H1 (cell line): ENCODE measurements around the gene TRIM45. TPM values are rescaled to one million over a fixed set of nuclear protein-coding genes. Genes with fewer than 3 reads are reported as not detected.

Experiments used
- CBX8 ChIP-seq: fragments of 300-800, 300-1000 bp; sonication (generic); IDR thresholded peaks from 2 replicates; pipeline ENCODE4 v1.7.1; 2016; ENCODE audit warnings: low read depth, low read length, borderline replicate concordance
- CREB1 ChIP-seq: IDR thresholded peaks from 2 replicates; pipeline ENCODE4 v1.6.1; 2012; ENCODE audit warnings: inconsistent platforms
- EP300 ChIP-seq, 2 experiments: IDR thresholded peaks; 1 replicate in 1 of 2; 2 replicates in 1 of 2; pipeline ENCODE4 v1.6.1; 2011 to 2012; ENCODE audit warnings: low read depth in 2 of 2, low read length in 2 of 2, mild to moderate bottlenecking in 2 of 2, borderline replicate concordance in 1 of 2, inconsistent platforms in 1 of 2, moderate library complexity in 1 of 2
- FOSL1 ChIP-seq: IDR thresholded peaks from 2 replicates; pipeline ENCODE4 v1.6.1; 2011; ENCODE audit warnings: mild to moderate bottlenecking, low read depth, low read length, moderate library complexity; ENCODE audit not compliant: insufficient read depth
- HDAC2 ChIP-seq, 2 experiments: fragments of 300-600 bp in 1 of 2; sonication (generic) in 1 of 2; IDR thresholded peaks; 2 replicates each; pipeline ENCODE4 v1.6.1; 2011 to 2012; ENCODE audit warnings: low read depth in 2 of 2, low read length in 2 of 2, mild to moderate bottlenecking in 2 of 2, moderate library complexity in 2 of 2, borderline replicate concordance in 1 of 2, inconsistent platforms in 1 of 2
- NRF1 ChIP-seq: IDR thresholded peaks from 2 replicates; pipeline ENCODE4 v1.6.1; 2011; ENCODE audit warnings: mild to moderate bottlenecking, low read depth, low read length, improper control_type of control experiment
- POLR2A ChIP-seq, 2 experiments: IDR thresholded peaks; 1 replicate in 1 of 2; 2 replicates in 1 of 2; pipeline ENCODE4 v1.6.1; 2011; ENCODE audit warnings: low read depth in 2 of 2, low read length in 2 of 2, mild to moderate bottlenecking in 2 of 2; ENCODE audit errors: control extremely low read depth in 1 of 2
- POLR2AphosphoS5 ChIP-seq: IDR thresholded peaks from 2 replicates; pipeline ENCODE4 v1.6.1; 2011; ENCODE audit warnings: low read depth, low read length
- POU5F1 ChIP-seq: IDR thresholded peaks from 2 replicates; pipeline ENCODE4 v1.6.1; 2011; ENCODE audit warnings: low read depth, mild to moderate bottlenecking, low read length, moderate library complexity
- RAD21 ChIP-seq, 2 experiments: IDR thresholded peaks in 1 of 2; conservative IDR thresholded peaks in 1 of 2; 2 replicates each; pipeline ENCODE4 v1.6.1; 2011; ENCODE audit warnings: low read depth in 2 of 2, low read length in 2 of 2, improper control_type of control experiment in 1 of 2, inconsistent platforms in 1 of 2, mild to moderate bottlenecking in 1 of 2, moderate library complexity in 1 of 2
- RBBP5 ChIP-seq: IDR thresholded peaks from 2 replicates; pipeline ENCODE4 v1.7.1; 2012; ENCODE audit warnings: low read depth, mild to moderate bottlenecking, inconsistent platforms, low read length, moderate library complexity, borderline replicate concordance
- SP1 ChIP-seq: IDR thresholded peaks from 2 replicates; pipeline ENCODE4 v1.6.1; 2011; ENCODE audit warnings: low read depth, low read length
- SP2 ChIP-seq: IDR thresholded peaks from 2 replicates; pipeline ENCODE4 v1.6.1; 2012; ENCODE audit warnings: mild to moderate bottlenecking, low read length, inconsistent platforms
- TBP ChIP-seq: IDR thresholded peaks from 2 replicates; pipeline ENCODE4 v1.6.1; 2011; ENCODE audit warnings: low read depth, low read length, improper control_type of control experiment
- TCF12 ChIP-seq: IDR thresholded peaks from 2 replicates; pipeline ENCODE4 v1.6.1; 2011; ENCODE audit warnings: low read depth, mild to moderate bottlenecking, low read length
- TEAD4 ChIP-seq: IDR thresholded peaks from 2 replicates; pipeline ENCODE4 v1.6.1; 2012; ENCODE audit warnings: low read depth, low read length, inconsistent platforms, mixed read lengths
- polyA plus RNA-seq, 7 experiments: library from polyadenylated mRNA; depleted of rRNA in 3 of 7; stranded (reverse) in 5 of 7; unstranded in 2 of 7; fragments of >200 nt in 5 of 7; fragments of 200-250 nt in 2 of 7; gene quantifications; 1 replicate in 5 of 7; 2 replicates in 1 of 7; 4 replicates in 1 of 7; pipeline versions ENCODE4 v1.2.1 to v1.2.3, GENCODE V29; 2011 to 2013; ENCODE audit warnings: missing spikeins in 2 of 7, mixed read lengths in 2 of 7
- total RNA-seq: library from RNA; stranded (reverse); fragmentation: NEBNext Ultra II Directional; extraction: Animal tissue kit (Norgen Biotek cat#: 25700); gene quantifications from 2 replicates; pipeline ENCODE4 v1.2.1, GENCODE V29; 2021
- TF ChIP-seq, protein P1 (sequence below), 3 experiments: IDR thresholded peaks; 1 replicate in 2 of 3; 2 replicates in 1 of 3; pipeline versions ENCODE4 v1.5.1 to v1.6.1; 2011; ENCODE audit warnings: low read length in 3 of 3, mild to moderate bottlenecking in 3 of 3, inconsistent platforms in 2 of 3, low read depth in 1 of 3, moderate library complexity in 1 of 3; ENCODE audit not compliant: insufficient read depth in 1 of 3; ENCODE audit errors: control extremely low read depth in 1 of 3
- TF ChIP-seq, protein P2 (sequence below): IDR thresholded peaks from 2 replicates; pipeline ENCODE4 v1.6.1; 2011; ENCODE audit warnings: low read depth, mild to moderate bottlenecking, low read length; ENCODE audit not compliant: insufficient read depth
- TF ChIP-seq, protein P3 (sequence below): IDR thresholded peaks from 2 replicates; pipeline ENCODE4 v1.6.1; 2012; ENCODE audit warnings: low read length, inconsistent platforms

The TRIM45 gene
- total and polyA plus RNA-seq, 2 of the 8 experiments (the other 6 are each of a cell fraction or from before 2014, with no cell fraction given): 13.7 to 16.7 TPM

DNA sequence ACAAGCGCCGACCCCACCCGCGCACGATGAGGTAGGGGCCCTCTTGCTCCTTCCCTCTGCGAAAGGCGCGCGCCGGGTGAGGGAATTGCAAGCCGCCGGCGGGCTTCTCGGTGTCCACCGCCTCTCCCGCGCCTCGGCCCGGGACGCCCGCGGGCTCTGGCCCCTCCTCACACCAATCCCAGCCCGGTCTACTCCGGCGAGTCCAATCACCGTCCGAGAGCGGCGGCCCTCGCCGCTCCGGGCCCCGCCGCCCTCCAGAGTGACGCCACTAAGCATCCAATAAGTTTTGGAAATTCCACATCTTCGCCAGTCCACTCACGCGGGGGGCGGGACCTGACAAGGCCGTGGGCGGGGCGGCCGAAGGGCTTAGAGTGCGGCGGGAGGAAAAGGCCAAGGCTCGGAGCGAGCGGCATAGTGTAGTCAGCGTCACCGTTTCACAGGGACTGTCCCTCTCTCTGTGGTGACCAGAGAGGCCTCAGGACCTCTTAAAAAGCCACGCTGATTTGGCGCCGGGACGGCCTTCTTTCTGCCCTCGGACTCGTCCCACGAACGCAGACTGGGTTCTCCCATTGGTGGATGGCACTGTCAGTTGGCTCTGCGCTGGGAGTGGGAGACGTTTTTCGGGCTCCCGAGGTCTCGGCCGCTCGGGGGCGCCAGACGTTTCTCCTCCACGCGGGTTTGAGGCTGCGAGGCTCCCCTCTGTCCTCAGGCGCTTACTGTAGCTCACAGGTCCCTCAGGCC, at the start of gene TRIM45 (continued):
- TF ChIP-seq, protein P1, sequence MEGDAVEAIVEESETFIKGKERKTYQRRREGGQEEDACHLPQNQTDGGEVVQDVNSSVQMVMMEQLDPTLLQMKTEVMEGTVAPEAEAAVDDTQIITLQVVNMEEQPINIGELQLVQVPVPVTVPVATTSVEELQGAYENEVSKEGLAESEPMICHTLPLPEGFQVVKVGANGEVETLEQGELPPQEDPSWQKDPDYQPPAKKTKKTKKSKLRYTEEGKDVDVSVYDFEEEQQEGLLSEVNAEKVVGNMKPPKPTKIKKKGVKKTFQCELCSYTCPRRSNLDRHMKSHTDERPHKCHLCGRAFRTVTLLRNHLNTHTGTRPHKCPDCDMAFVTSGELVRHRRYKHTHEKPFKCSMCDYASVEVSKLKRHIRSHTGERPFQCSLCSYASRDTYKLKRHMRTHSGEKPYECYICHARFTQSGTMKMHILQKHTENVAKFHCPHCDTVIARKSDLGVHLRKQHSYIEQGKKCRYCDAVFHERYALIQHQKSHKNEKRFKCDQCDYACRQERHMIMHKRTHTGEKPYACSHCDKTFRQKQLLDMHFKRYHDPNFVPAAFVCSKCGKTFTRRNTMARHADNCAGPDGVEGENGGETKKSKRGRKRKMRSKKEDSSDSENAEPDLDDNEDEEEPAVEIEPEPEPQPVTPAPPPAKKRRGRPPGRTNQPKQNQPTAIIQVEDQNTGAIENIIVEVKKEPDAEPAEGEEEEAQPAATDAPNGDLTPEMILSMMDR (IDR thresholded peaks at IDR 0.05; ENCODE audit: control extremely low read depth in 1 of 3, insufficient read depth in 1 of 3, low read depth in 1 of 3, low read length in 3 of 3): peak; percentile 60 to 69 (median 65)
- TF ChIP-seq RAD21 (IDR thresholded peaks at IDR 0.05 in 1 of 2, conservative IDR thresholded peaks at IDR 0.05 in 1 of 2; ENCODE audit: low read depth in 2 of 2, low read length in 2 of 2): peak; percentile 61 to 76
- TF ChIP-seq CBX8: no peak
- TF ChIP-seq POLR2AphosphoS5: peak; percentile 68; the same call in 1 of the 2 replicates
- no peak for TF ChIP-seq TCF12
- TF ChIP-seq EP300 (IDR thresholded peaks at IDR 0.05; ENCODE audit: borderline replicate concordance in 1 of 2, low read depth in 2 of 2, low read length in 2 of 2): no peak
- TF ChIP-seq, protein P2, sequence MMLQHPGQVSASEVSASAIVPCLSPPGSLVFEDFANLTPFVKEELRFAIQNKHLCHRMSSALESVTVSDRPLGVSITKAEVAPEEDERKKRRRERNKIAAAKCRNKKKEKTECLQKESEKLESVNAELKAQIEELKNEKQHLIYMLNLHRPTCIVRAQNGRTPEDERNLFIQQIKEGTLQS: no peak
- TF ChIP-seq FOSL1: no peak
- no peak for TF ChIP-seq RBBP5
- TF ChIP-seq SP1: peak; percentile 36
- TF ChIP-seq TEAD4: no peak
- TF ChIP-seq CREB1: peak; percentile 41; the same call in 1 of the 2 replicates
- TF ChIP-seq POLR2A (IDR thresholded peaks at IDR 0.05; ENCODE audit: control extremely low read depth in 1 of 2, low read depth in 2 of 2, low read length in 2 of 2): peak; percentile 70
- TF ChIP-seq POU5F1: no peak
- no peak for TF ChIP-seq NRF1
- peak; percentile 19 for TF ChIP-seq SP2
- TF ChIP-seq HDAC2 (IDR thresholded peaks at IDR 0.05; ENCODE audit: borderline replicate concordance in 1 of 2, low read depth in 2 of 2, low read length in 2 of 2): peak in 1 of 2 experiments; percentile 85; a peak in 3 of 4 replicates
- TF ChIP-seq, protein P3, sequence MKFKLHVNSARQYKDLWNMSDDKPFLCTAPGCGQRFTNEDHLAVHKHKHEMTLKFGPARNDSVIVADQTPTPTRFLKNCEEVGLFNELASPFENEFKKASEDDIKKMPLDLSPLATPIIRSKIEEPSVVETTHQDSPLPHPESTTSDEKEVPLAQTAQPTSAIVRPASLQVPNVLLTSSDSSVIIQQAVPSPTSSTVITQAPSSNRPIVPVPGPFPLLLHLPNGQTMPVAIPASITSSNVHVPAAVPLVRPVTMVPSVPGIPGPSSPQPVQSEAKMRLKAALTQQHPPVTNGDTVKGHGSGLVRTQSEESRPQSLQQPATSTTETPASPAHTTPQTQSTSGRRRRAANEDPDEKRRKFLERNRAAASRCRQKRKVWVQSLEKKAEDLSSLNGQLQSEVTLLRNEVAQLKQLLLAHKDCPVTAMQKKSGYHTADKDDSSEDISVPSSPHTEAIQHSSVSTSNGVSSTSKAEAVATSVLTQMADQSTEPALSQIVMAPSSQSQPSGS: no peak
- 0 out of 2 replicates have a peak, but pooled peaks have one; percentile 32 for TF ChIP-seq TBP
